A549 (cell line): ENCODE results near the gene PATJ.

Source experiments
- CEBPB ChIP-seq, 2 experiments: fragments of >200 bp in 1 of 2; sonication (Bioruptor Twin) in 1 of 2; formaldehyde crosslinking in 1 of 2; IDR thresholded peaks; 2 replicates each; pipeline ENCODE4 v1.6.1; 2012 to 2016
- CTCF ChIP-seq: fragments of >200 bp; sonication (Bioruptor Twin); formaldehyde crosslinking; IDR thresholded peaks from 3 replicates; pipeline ENCODE4 v1.5.1; 2016
- EP300 ChIP-seq, 2 experiments: fragments of >200 bp; sonication (Bioruptor Twin); formaldehyde crosslinking; IDR thresholded peaks; 2 replicates in 1 of 2; 3 replicates in 1 of 2; pipeline ENCODE4 v1.6.1; 2016 to 2017
- FOSL2 ChIP-seq, 2 experiments: fragments of 450-650 bp in 1 of 2; fragments of >200 bp in 1 of 2; sonication (Bioruptor Twin) in 1 of 2; formaldehyde crosslinking; IDR thresholded peaks; 2 replicates each; pipeline versions ENCODE4 v1.5.0 to v1.6.1; 2016 to 2020; ENCODE audit warnings: mild to moderate bottlenecking in 1 of 2, moderate library complexity in 1 of 2
- HEYL ChIP-seq: fragments of 250-450 bp; sonication (Bioruptor Pico); IDR thresholded peaks from 2 replicates; pipeline ENCODE4 v1.8.0; 2021; ENCODE audit warnings: mild to moderate bottlenecking, moderate library complexity
- JUN ChIP-seq, 2 experiments: fragments of >200 bp; sonication (Bioruptor Twin); formaldehyde crosslinking; IDR thresholded peaks; 2 replicates in 1 of 2; 3 replicates in 1 of 2; pipeline ENCODE4 v1.6.1; 2016 to 2017
- POLR2A ChIP-seq: IDR thresholded peaks from 2 replicates; pipeline ENCODE4 v1.6.1; 2012; ENCODE audit warnings: mild to moderate bottlenecking, low read length
- RAD21 ChIP-seq, 2 experiments: fragments of >200 bp in 1 of 2; sonication (Bioruptor Twin) in 1 of 2; formaldehyde crosslinking in 1 of 2; IDR thresholded peaks in 1 of 2; conservative IDR thresholded peaks in 1 of 2; 2 replicates in 1 of 2; 3 replicates in 1 of 2; pipeline ENCODE4 v1.6.1; 2012 to 2018; ENCODE audit warnings: inconsistent platforms in 1 of 2
- SREBF2 ChIP-seq: fragments of 450-650 bp; IDR thresholded peaks from 2 replicates; pipeline ENCODE4 v1.6.1; 2014; ENCODE audit warnings: mild to moderate bottlenecking, moderate library complexity

- TF ChIP-seq POLR2A (no peak), CTCF (no peak), JUN (IDR thresholded peaks at IDR 0.05) (no peak), EP300 (IDR thresholded peaks at IDR 0.05) (no peak), SREBF2 (no peak), RAD21 (conservative IDR thresholded peaks at IDR 0.05 in 1 of 2, IDR thresholded peaks at IDR 0.05 in 1 of 2) (no peak), HEYL (CRISPR knock-in tag) (no peak), FOSL2 (IDR thresholded peaks at IDR 0.05) (no peak), FOSL2 (CRISPR knock-in tag; IDR thresholded peaks at IDR 0.05) (no peak), CEBPB (IDR thresholded peaks at IDR 0.05) (no peak)
These were observed 209.7 kb downstream of the PATJ start for GRCh38 chr1:61951731-61952580.
